Naive thymus-derived CD8-positive, alpha-beta T cell (primary cell): ENCODE data around the gene PTPN4. TPM values are rescaled to one million over a fixed set of nuclear protein-coding genes. Genes with fewer than 3 reads are reported as not detected.

Experiments
- ATAC-seq, 2 donors: fragments of 150-1000 bp; cut with Tn5 transposase in 1 of 2; sonication (Bioruptor Pico), chemical (Tn5 transposase) in 1 of 2; 1 replicate in 1 of 2; 2 replicates in 1 of 2; pipeline ENCODE4 v1.10.0; 2021; ENCODE audit warnings: mild to moderate bottlenecking in 2 of 2, moderate library complexity in 2 of 2
- POLR2A ChIA-PET: fragments of 350-600 bp; sonication (Branson Sonifier 250); formaldehyde crosslinking; loops from one replicate; lab custom pipeline; 2021; ENCODE audit warnings: antibody characterized with exemption; lab: Charles Lee
- DNase-seq, 10 donors: peaks; one replicate each; pipeline versions ENCODE4 v3.0.0 to v3.0.0-alpha.2; 2020 to 2022
- H3K27ac Mint-ChIP-seq, 10 donors: one replicate each; pipeline ENCODE4 v1.8.0; 2020 to 2022; ENCODE audit warnings: mild to moderate bottlenecking in 10 of 10, mixed read lengths in 10 of 10, moderate library complexity in 4 of 10, inconsistent platforms in 1 of 10
- H3K27me3 Mint-ChIP-seq, 5 donors: one replicate each; pipeline ENCODE4 v1.8.0; 2021 to 2022; ENCODE audit warnings: mixed read lengths in 5 of 5
- H3K36me3 Mint-ChIP-seq, 3 donors: one replicate each; pipeline ENCODE4 v1.8.0; 2020 to 2022; ENCODE audit warnings: mixed read lengths in 3 of 3, mild to moderate bottlenecking in 2 of 3, inconsistent platforms in 1 of 3
- H3K4me1 Mint-ChIP-seq, 4 donors: one replicate each; pipeline ENCODE4 v1.8.0; 2021 to 2022; ENCODE audit warnings: mixed read lengths in 4 of 4
- H3K4me3 Mint-ChIP-seq, 10 donors: one replicate each; pipeline ENCODE4 v1.8.0; 2020 to 2022; ENCODE audit warnings: mild to moderate bottlenecking in 10 of 10, mixed read lengths in 10 of 10, moderate library complexity in 6 of 10, inconsistent platforms in 1 of 10
- H3K9me3 Mint-ChIP-seq, 9 donors: one replicate each; pipeline ENCODE4 v1.8.0; 2020 to 2022; ENCODE audit warnings: mixed read lengths in 9 of 9, mild to moderate bottlenecking in 3 of 9, inconsistent platforms in 1 of 9, moderate library complexity in 1 of 9
- polyA plus RNA-seq, 3 donors: library from polyadenylated mRNA; unstranded; fragments of 300-500 nt; fragmentation: Illumina TruSeq; gene quantifications; one replicate each; pipeline ENCODE4 v1.2.3, GENCODE V29; 2021
- total RNA-seq, 8 experiments: library from RNA in 2 of 8; stranded (reverse) in 2 of 8; gene quantifications; one replicate each; pipeline ENCODE4 v1.2.3 and lab custom pipeline; 2021 to 2026

The PTPN4 gene
- total and polyA plus RNA-seq, 5 experiments from 2014 or later, result 79.4 to 124 (median 111) TPM

DNA sequence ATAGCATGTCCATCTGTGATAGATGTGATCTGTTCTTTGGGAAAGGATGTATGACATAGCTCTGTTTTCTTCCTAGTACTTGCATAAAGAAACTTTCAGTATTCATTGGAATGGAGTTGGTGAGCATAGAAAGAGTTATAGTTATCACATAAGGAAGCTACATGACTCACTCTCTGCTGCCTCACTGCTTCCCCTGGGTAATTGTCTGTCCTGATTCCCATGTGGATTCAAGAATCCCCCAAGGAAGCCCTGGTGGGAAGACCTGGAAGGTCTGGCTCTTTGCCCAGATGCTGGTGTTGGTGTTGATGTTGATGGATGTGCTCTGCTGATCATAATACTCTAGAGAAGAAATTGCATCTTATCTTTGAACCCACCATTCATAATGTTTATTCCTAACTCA, 60.6 kb downstream of the PTPN4 start:
- no peak for DNase-seq
- Mint-ChIP-seq H3K4me1 (peaks cover 31 to 60% (median 46%) of the 10 kb centered on the region in 4 donors), H3K9me3 (peaks cover 2 to 23% (median 11%) of the 10 kb centered on the region in 9 donors), H3K27ac (peak overlapping the region in 6 of 10 donors; percentile 1 to 66 (median 26)), H3K4me3 (no peak overlapping the region), H3K27me3 (no peaks in the 10 kb centered on the region), H3K36me3 (peaks cover 17 to 35% (median 18%) of the 10 kb centered on the region in 3 donors)
- ATAC-seq, result no peak
- POLR2A ChIA-PET, result interaction anchor here (0.6 to 1.0 kb wide), 3 partner anchors 60 to 65 kb away, joined by 3 to 5 read pairs (median 5); partner anchors contain the start of gene PTPN4

DNA sequence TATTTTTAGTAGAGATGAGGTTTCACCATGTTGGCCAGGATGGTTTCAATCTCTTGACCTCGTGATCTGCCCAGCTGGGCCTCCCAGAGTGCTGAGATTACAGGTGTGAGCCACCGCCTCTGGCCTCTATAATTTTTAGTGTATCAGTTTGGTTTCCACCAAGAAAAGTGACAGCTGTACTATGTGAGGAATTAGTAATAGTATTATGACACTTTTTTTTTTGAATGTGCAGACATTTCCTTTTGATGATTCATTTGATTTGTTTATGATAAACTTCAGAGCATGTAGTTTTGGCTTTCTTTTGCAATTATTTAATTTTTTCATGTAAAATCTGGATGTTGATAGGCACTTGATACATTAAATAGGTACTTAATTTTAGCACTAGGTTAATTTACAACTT, 61.5 kb downstream of the PTPN4 start:
- Mint-ChIP-seq H3K36me3 (peaks cover 17 to 33% (median 18%) of the 10 kb centered on the region in 3 donors), H3K9me3 (peaks cover 2 to 23% (median 11%) of the 10 kb centered on the region in 9 donors), H3K27me3 (no peaks in the 10 kb centered on the region), H3K27ac (peak overlapping the region in 8 of 10 donors; percentile 53 to 82 (median 70)), H3K4me3 (no peak overlapping the region), H3K4me1 (peaks cover 31 to 66% (median 50%) of the 10 kb centered on the region in 4 donors)
- POLR2A ChIA-PET, result interaction anchor here (0.9 kb wide), 1 partner anchor 62 kb away, joined by 5 read pairs; the partner anchor contains the start of gene PTPN4
- ATAC-seq (no peak), DNase-seq (no peak)

DNA sequence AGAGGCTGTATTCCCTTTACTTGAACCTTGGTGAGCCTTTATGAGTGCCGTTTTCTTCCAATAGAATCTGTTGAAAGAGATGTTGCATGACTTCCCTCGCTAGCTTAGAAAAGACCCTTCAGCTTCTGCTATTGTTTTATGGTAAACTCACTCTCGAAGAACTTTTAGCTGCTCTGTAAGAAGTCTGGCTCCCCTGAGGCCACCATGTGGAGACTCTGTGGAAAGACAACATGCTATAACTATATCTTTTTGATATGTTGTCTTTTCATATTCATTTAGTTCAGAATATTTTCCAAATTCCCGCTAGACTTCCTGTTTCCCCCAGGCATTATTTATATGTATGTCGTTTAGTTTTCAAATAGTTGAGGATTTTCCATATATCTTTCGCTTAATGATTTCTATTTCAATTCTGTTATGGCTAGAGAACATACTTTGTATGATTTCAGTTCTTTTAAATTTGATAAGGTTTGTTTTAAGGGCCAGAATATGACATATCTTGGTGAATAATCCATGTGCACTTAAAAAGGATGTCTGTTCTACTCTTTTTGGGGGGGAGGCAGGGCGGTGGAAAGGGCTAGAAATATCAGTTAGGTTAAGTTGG, 64.1 kb downstream of the PTPN4 start:
- DNase-seq (peak in 8 of 10 donors; percentile 16 to 73 (median 36)), ATAC-seq (peak; percentile 77 to 85)
- peaks cover 0 to 5% (median 0%) of the 10 kb centered on the region in 9 donors for H3K9me3 Mint-ChIP-seq
- H3K4me1 Mint-ChIP-seq, result peaks cover 27 to 62% (median 59%) of the 10 kb centered on the region in 4 donors
- POLR2A ChIA-PET, result interaction anchor here (1.0 kb wide), 1 partner anchor 63 kb away, joined by 3 read pairs; no protein-coding TSS in a partner anchor
- peak overlapping the region in 9 of 10 donors; percentile 18 to 91 (median 72) for H3K27ac Mint-ChIP-seq
- no peaks in the 10 kb centered on the region for H3K27me3 Mint-ChIP-seq
- peak overlapping the region in 3 of 10 donors; percentile 5 to 8 (median 7) for H3K4me3 Mint-ChIP-seq
- peaks cover 0 to 12% (median 1%) of the 10 kb centered on the region in 3 donors for H3K36me3 Mint-ChIP-seq

DNA sequence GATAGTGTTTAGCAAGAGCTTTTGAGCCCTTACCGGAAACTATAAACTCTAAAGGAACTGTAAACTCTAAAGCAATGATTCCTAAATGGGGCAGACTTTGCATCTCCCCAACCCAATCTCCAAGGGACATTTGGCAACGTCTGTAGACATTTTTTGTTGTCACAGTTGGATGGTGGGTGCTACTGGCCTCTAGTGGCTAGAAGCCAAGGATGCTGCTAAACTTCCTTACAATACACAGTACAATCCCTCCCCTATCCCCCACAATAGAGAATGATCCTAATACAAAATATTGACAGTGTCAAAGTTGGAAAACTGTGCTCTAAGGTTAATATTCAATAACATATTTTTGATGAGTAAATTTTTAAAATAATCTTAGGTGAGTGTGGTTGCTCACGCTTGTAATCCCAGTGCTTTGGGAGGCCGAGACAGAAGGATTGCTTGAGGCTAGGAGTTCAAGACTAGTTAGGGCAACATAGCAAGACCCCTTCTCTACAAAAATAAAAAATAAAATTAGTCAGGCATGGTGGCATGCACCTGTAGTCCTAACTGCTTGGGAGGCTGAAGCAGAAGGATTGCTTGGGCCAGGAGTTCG, 66.7 kb downstream of the PTPN4 start:
- peak; percentile 80 to 81 for ATAC-seq
- Mint-ChIP-seq H3K9me3 (peaks cover 0 to 21% (median 4%) of the 10 kb centered on the region in 9 donors), H3K27me3 (no peaks in the 10 kb centered on the region), H3K4me3 (no peak overlapping the region), H3K36me3 (peaks cover 5 to 21% (median 20%) of the 10 kb centered on the region in 3 donors), H3K4me1 (peaks cover 25 to 59% (median 55%) of the 10 kb centered on the region in 4 donors), H3K27ac (peak overlapping the region in 3 of 10 donors; percentile 47 to 53 (median 49))
- DNase-seq, result peak in 7 of 10 donors; percentile 15 to 49 (median 40)
- POLR2A ChIA-PET, result interaction anchor here (0.6 kb wide), 1 partner anchor 123 kb away, joined by 3 read pairs; no protein-coding TSS in a partner anchor

DNA sequence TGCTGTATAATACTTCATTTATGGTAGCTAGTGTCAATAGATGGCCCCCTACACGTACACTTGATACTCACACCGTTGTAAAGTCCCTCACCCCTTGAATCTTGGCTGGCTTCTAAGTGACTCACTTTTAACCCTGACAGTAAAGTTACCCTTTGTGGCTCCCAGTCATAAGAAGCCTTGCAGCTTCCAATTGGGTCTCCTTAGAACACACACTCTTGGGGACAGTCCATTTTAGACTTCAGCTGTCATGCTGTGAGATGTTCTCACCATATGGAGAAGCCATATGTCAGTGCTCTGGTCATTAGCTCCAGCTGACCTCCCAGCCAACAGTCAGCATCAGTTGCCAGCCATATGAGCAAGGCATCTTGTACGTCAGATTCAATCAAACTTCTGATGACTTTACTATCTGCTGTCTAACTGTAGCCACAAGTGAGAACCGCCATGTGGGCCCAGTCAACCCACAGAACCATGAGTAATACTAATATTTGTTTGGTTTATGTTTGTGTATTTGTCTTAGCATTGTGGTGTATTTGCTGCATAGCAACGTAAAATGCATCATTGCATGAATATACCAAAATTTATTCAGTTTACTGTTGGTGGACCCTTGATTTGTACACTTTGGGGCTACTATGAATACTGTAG, 68.3 kb downstream of the PTPN4 start:
- H3K9me3 Mint-ChIP-seq, result peaks cover 0 to 23% (median 4%) of the 10 kb centered on the region in 9 donors
- DNase-seq (no peak), ATAC-seq (no peak)
- no peaks in the 10 kb centered on the region for H3K27me3 Mint-ChIP-seq
- peaks cover 23 to 61% (median 52%) of the 10 kb centered on the region in 4 donors for H3K4me1 Mint-ChIP-seq
- POLR2A ChIA-PET, result no interaction called here
- no peak overlapping the region for H3K4me3 Mint-ChIP-seq
- peaks cover 5 to 24% (median 23%) of the 10 kb centered on the region in 3 donors for H3K36me3 Mint-ChIP-seq
- peak overlapping the region in 2 of 10 donors; percentile 22 to 49 for H3K27ac Mint-ChIP-seq

DNA sequence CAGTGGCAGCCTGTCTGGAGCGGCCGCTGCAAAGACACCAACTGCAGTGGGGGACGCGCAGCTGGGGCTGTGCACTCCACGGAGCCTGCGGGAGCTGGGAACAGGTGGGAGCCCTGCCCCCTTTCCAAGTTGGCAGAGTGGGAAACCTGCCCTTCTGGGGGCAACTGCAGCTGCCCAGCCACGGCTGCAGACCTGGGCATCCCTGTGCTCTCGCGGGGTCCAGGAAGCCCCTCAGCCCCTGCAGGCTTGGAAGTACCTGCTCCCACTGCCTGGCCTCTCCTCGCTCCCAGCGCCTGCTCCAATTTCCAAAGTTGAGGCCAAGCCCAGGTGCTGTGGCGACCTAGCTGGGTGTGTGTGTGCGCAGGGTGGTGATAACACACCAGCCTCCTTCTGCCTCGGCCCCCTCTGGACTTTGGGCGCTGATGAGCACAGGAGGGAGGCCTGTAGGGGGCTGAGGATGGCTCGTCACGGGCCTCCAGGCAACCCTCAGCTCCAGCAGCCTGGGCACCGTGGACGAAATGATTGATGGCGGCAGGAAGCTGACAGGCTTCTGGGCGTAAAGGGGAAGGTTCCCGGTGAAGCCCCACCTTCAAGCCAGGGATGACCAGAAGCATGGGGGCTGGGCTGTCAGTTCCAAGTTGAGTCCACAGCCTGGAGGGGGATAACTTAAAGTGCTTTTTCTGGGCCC, 76.9 kb downstream of the PTPN4 start:
- Mint-ChIP-seq H3K9me3 (peaks cover 0 to under 1% (median 0%) of the 10 kb centered on the region in 9 donors), H3K36me3 (peaks cover 0 to 17% (median 9%) of the 10 kb centered on the region in 3 donors), H3K4me3 (no peak overlapping the region), H3K27ac (peak overlapping the region in 2 of 10 donors; percentile 18 to 41), H3K27me3 (no peaks in the 10 kb centered on the region), H3K4me1 (peaks cover 26 to 70% (median 68%) of the 10 kb centered on the region in 4 donors)
- ATAC-seq, result no peak
- no peak for DNase-seq
- POLR2A ChIA-PET, result no interaction called here

DNA sequence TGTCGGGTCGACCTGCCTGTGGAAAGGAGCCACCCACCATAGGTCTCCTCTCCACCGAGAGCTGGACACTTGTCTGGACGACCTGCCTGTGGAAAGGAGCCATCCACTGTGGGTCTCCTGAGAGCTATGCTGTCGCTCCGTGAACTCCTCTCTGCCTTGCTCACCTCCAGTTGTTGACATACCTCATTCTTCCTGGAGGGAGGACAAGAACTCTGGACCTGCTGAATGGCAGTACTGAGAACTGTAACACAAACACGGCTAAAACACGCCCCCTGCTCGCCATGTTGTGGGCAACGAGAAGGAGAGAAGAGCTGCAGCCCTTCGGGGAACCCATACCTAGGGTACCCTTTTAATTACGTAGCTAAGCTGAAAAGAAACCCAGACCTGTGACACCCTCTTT, 77.6 kb downstream of the PTPN4 start:
- POLR2A ChIA-PET, result no interaction called here
- Mint-ChIP-seq H3K9me3 (peaks cover 0 to 1% (median 0%) of the 10 kb centered on the region in 9 donors), H3K27ac (peak overlapping the region in 8 of 10 donors; percentile 5 to 77 (median 48)), H3K4me3 (no peak overlapping the region), H3K4me1 (peaks cover 30 to 72% (median 69%) of the 10 kb centered on the region in 4 donors), H3K27me3 (no peaks in the 10 kb centered on the region), H3K36me3 (peaks cover 0 to 17% (median 9%) of the 10 kb centered on the region in 3 donors)
- no peak for ATAC-seq
- DNase-seq, result no peak

DNA sequence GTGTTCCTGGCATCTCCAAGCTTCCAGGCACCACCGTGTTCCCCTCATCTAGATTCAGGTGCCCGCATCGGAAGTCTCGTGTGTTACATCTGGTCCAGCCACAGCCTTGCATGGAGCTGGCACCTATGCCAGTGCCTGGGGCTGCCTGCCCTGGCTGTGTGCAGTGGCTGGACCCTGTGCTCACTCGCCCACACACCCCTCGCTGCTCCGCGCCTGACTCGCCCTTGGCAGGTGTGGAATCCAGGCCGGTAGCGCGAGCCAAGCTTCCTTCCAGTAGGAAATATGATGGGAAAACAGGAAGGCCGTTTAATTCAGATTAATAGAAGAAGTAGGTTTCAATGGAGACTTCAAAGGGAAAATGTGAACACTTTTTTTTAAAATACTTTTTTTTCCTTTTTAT, 78.0 kb downstream of the PTPN4 start:
- H3K27ac Mint-ChIP-seq, result peak overlapping the region in 4 of 10 donors; percentile 5 to 48 (median 32)
- POLR2A ChIA-PET, result no interaction called here

DNA sequence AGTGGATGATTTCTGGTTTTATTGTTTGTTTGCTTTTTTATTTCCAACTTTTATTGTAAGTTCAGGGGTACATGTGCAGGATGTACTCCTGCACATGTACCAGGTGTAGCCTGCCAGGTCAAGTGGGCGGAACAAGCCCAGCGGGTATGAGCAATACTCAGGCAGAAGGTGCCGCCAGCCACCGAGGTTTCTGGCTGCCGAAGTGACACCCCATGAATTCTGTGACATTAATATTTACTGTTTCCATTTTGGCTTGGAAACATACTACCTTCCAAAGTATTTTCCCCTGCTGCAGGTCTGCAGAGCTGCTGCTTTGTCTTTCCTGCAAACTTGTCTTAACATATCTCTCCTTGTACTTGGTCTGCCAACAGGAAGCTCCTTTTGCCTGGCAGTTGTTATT, 78.5 kb downstream of the PTPN4 start:
- peak overlapping the region in 7 of 10 donors; percentile 2 to 52 (median 34) for H3K4me3 Mint-ChIP-seq
- H3K9me3 Mint-ChIP-seq, result peaks cover 0 to 5% (median 0%) of the 10 kb centered on the region in 9 donors
- ATAC-seq (no peak), DNase-seq (no peak)
- H3K36me3 Mint-ChIP-seq, result peaks cover 0 to 17% (median 11%) of the 10 kb centered on the region in 3 donors
- H3K4me1 Mint-ChIP-seq, result peaks cover 29 to 69% (median 66%) of the 10 kb centered on the region in 4 donors
- peak overlapping the region in 8 of 10 donors; percentile 5 to 82 (median 46) for H3K27ac Mint-ChIP-seq
- H3K27me3 Mint-ChIP-seq, result no peaks in the 10 kb centered on the region
- POLR2A ChIA-PET, result no interaction called here

More for the DNA sequence above, 78.0 kb downstream of the PTPN4 start:
- H3K4me1 Mint-ChIP-seq, result peaks cover 32 to 72% (median 70%) of the 10 kb centered on the region in 4 donors
- ATAC-seq (no peak), DNase-seq (no peak)
- peak overlapping the region in 3 of 10 donors; percentile 3 to 55 (median 26) for H3K4me3 Mint-ChIP-seq
- peaks cover 0 to 3% (median 0%) of the 10 kb centered on the region in 9 donors for H3K9me3 Mint-ChIP-seq
- H3K36me3 Mint-ChIP-seq, result peaks cover 0 to 17% (median 11%) of the 10 kb centered on the region in 3 donors
- no peaks in the 10 kb centered on the region for H3K27me3 Mint-ChIP-seq

DNA sequence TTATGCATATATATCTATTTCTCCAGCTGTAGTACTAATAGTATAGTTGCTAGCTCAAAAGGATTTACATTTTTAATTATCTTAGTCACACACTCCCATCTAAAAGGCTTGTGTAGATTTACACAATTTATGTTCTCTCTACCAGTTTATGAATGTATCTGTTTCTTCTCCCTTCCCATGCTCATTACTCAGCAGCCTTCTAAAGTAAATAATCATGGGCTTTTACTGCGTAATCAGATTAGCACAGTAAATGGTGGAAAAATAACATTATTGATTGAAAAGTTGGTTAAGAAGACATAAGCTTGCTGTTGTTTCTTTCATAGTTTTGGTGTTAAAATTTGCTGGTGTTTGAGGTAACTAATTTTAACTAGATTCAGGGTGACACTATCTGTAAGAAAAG, 81.8 kb downstream of the PTPN4 start:
- peak overlapping the region in 8 of 10 donors; percentile 47 to 92 (median 70) for H3K27ac Mint-ChIP-seq

DNA sequence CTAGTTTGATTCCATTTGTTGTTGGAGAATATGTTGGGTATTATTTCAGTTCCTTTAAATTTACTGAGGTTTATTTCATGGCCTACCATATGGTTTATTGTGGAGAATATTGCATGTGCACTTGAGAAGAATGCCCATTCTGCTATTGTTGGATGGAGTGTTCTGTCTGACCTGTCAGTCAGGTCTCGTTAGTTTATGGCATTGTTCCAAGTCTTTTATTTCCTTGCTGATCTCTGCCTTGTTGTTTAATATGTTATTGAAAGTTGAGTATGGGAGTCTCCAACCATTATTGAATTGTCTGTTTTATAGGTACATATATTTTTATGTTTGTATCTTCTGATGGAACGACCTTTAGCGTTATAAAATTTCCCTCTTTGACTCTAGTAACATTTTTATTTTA, 86.3 kb downstream of the PTPN4 start:
- Mint-ChIP-seq H3K9me3 (peaks cover 0 to 40% (median 30%) of the 10 kb centered on the region in 9 donors), H3K4me1 (peaks cover 26 to 55% (median 50%) of the 10 kb centered on the region in 4 donors), H3K4me3 (no peak overlapping the region), H3K36me3 (peaks cover 20 to 37% (median 22%) of the 10 kb centered on the region in 3 donors), H3K27ac (peak overlapping the region in 3 of 10 donors; percentile 1 to 66 (median 35)), H3K27me3 (no peaks in the 10 kb centered on the region)
- DNase-seq (no peak), ATAC-seq (no peak)
- POLR2A ChIA-PET, result no interaction called here

More for the DNA sequence above, 81.8 kb downstream of the PTPN4 start:
- peaks cover 25 to 60% (median 51%) of the 10 kb centered on the region in 4 donors for H3K4me1 Mint-ChIP-seq
- H3K27me3 Mint-ChIP-seq, result no peaks in the 10 kb centered on the region
- H3K4me3 Mint-ChIP-seq, result peak overlapping the region in 6 of 10 donors; percentile 3 to 47 (median 15)
- H3K9me3 Mint-ChIP-seq, result peaks cover 0 to 15% (median 9%) of the 10 kb centered on the region in 9 donors
- DNase-seq, result no peak
- POLR2A ChIA-PET, result no interaction called here
- H3K36me3 Mint-ChIP-seq, result peaks cover 0 to 21% (median 13%) of the 10 kb centered on the region in 3 donors
- no peak for ATAC-seq
